ENCODE results near the gene WSB1.

- TF ChIP-seq CTCF (IDR thresholded peaks at IDR 0.05; ENCODE audit: poor library complexity) (no peak), EZH2 (IDR thresholded peaks at IDR 0.05; ENCODE audit: borderline replicate concordance) (no peak)
Observed at GRCh38 chr17:27289856-27290255, 4.1 kb upstream of the WSB1 start.
